ENCODE measurements around the gene ANXA11.
A peak's percentile ranks its signal among the peaks of the same experiment; 100 is the strongest.

ANXA11 gene

DNA sequence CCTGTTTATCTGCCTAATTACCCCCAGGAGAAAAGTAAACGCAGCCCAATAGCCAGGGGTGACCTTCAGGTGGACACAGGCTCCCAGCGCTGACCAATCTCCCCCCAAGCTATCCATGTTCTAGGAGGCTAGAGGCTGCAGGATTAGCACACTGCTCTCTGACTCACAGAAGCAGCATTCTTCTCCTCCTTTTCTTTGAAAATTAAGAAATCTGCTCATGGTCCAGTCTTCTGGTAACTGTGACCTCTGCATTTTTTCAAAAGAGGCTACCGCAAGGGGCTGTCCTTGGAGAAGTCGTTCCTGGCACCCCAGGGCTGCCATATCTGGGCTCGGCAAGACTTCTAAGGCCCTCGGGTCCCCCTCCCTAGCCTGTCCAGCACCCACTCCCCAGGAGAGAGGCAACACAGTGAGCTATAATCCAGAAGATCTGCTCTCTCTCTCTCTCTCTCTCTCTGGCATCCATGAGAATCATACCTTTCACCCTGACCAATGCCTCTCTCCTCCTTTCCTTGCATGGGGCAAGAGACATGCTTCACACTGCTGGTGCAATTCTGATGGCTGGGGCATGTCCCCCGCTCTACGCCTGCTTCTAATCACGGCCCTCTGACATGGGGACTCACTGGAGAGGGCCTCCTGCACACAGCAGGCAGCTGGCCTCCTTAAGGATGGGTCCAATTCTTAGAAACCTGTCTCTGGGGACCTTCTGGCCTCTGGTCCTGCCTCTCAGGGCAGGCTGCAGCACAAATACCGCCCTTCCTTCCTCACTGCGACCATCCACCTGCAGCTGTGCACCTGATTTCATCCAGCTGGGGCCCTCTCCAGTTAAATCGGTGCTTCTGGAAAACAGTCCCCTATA lies 27.3 kb downstream of the ANXA11 start:
- Mint-ChIP-seq H3K9me3 (no peaks in the 10 kb centered on the region), H3K36me3 (ENCODE audit: insufficient read depth) (peaks cover 26% of the 10 kb centered on the region), H3K27me3 (no peaks in the 10 kb centered on the region), H3K27ac (ENCODE audit: low read depth) (peak overlapping the region; percentile 80), H3K4me3 (no peak overlapping the region), H3K4me1 (peaks cover 59% of the 10 kb centered on the region)
- ATAC-seq (replicated peaks; ENCODE audit: extremely low read depth, poor library complexity, severe bottlenecking), result no peak
- no peak for DNase-seq (ENCODE audit: low spot score in 2 of 2)

DNA sequence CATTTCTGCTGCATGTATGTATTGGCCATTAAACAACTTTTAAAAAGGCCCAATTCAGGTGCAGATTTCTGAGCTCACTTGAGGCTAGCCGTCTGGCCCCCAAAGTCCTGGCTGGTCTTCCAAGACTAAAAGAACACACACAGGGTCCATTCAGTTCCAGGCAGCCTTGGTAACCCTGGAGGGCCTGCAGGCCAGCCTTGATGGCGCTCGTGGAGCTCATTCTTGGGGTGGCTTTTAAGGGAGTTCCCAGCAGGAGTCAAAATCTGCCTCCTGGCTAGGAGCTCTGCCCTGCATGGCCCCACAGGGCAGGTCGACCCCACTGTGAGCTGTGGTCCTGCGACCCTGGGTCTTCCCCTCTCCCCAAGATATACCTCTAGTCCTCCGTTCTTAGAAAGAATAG lies 28.8 kb downstream of the ANXA11 start:
- Mint-ChIP-seq H3K27ac (ENCODE audit: low read depth) (peak overlapping the region; percentile 80), H3K27me3 (no peaks in the 10 kb centered on the region), H3K9me3 (no peaks in the 10 kb centered on the region), H3K4me3 (no peak overlapping the region), H3K4me1 (peaks cover 46% of the 10 kb centered on the region), H3K36me3 (ENCODE audit: insufficient read depth) (peaks cover 25% of the 10 kb centered on the region)
- DNase-seq (ENCODE audit: low spot score in 2 of 2) (no peak), ATAC-seq (replicated peaks; ENCODE audit: extremely low read depth, poor library complexity, severe bottlenecking) (no peak)

- Mint-ChIP-seq H3K27ac (ENCODE audit: low read depth) (no peak overlapping the region), H3K27me3 (no peaks in the 10 kb centered on the region), H3K4me1 (peaks cover 48% of the 10 kb centered on the region), H3K4me3 (no peak overlapping the region), H3K9me3 (no peaks in the 10 kb centered on the region), H3K36me3 (ENCODE audit: insufficient read depth) (peaks cover 27% of the 10 kb centered on the region)
- DNase-seq (ENCODE audit: low spot score in 2 of 2) (no peak), ATAC-seq (replicated peaks; ENCODE audit: extremely low read depth, poor library complexity, severe bottlenecking) (no peak)
Measured at GRCh38 chr10:80174641-80175395, 30.5 kb downstream of the ANXA11 start.

DNA sequence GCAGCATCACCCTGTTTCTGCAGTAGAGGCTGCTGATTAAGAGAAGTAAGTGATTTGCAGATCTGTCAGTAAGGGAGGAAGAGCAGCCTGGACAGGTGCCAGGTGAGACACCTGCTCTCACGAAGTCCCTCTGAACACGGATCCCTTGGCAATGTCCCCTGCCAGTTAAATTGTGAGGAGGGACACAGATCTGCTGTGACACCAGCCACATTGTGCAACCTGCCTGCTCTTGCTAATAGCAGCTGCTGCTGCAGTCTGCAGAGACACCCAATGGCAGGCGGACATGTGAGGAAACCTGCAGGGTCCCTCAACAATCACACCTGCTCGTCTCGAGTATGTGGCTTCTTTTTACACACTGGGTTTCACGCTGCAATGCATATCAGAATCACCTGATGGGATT lies 31.9 kb downstream of the ANXA11 start:
- Mint-ChIP-seq H3K4me1 (peaks cover 38% of the 10 kb centered on the region), H3K4me3 (no peak overlapping the region), H3K27ac (ENCODE audit: low read depth) (no peak overlapping the region), H3K9me3 (no peaks in the 10 kb centered on the region), H3K36me3 (ENCODE audit: insufficient read depth) (peaks cover 26% of the 10 kb centered on the region), H3K27me3 (no peaks in the 10 kb centered on the region)
- DNase-seq (ENCODE audit: low spot score in 2 of 2) (no peak), ATAC-seq (replicated peaks; ENCODE audit: extremely low read depth, poor library complexity, severe bottlenecking) (no peak)

DNA sequence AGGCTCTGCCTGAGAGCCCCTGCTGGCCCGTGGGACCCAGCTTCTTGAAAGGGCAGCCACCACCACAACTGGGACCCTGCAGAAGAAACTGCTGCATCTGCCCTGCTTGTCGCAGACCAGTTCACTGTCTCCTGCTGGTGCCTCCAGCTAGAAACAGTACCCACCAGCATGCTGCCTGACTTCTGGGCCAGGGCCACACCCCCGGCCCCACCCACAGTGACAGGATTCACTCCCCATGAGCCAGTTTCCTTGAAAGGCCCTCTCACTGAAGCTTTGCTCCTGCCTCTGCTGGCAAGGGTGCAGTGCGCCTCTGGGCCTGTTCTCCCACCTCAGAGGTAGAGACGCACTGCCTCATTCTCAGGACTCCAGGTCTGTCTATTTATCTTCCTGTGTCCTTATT lies 32.4 kb downstream of the ANXA11 start:
- DNase-seq (ENCODE audit: low spot score in 2 of 2) (no peak), ATAC-seq (replicated peaks; ENCODE audit: extremely low read depth, poor library complexity, severe bottlenecking) (no peak)
- H3K27ac Mint-ChIP-seq (ENCODE audit: low read depth), result no peak overlapping the region
- H3K36me3 Mint-ChIP-seq (ENCODE audit: insufficient read depth), result peaks cover 28% of the 10 kb centered on the region
- H3K4me3 Mint-ChIP-seq, result no peak overlapping the region
- no peaks in the 10 kb centered on the region for H3K27me3 Mint-ChIP-seq
- no peaks in the 10 kb centered on the region for H3K9me3 Mint-ChIP-seq
- H3K4me1 Mint-ChIP-seq, result peaks cover 32% of the 10 kb centered on the region

DNA sequence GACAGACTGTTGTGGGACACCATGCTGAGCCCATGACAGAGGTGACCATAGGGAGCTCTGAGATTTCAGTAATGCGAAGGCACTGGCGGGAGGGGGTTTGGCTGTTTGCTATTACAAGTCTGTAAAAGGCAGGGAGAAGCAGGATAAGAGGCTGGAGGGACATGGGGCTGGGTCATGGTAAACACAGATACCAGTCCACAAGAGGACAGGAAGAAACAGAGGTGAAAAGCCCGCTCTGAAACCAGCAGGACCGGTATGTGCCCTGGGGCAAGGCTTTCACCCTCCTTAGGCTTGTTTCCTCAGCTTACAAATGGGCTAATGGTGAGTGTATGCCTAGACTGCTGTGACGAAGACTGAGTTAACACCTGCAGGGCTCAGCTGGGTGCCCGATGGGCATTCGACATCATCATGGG lies 34.1 kb downstream of the ANXA11 start:
- ATAC-seq (replicated peaks; ENCODE audit: extremely low read depth, poor library complexity, severe bottlenecking) (no peak), DNase-seq (ENCODE audit: low spot score in 2 of 2) (no peak)
- H3K27ac Mint-ChIP-seq (ENCODE audit: low read depth), result peak overlapping the region; percentile 89
- H3K9me3 Mint-ChIP-seq, result no peaks in the 10 kb centered on the region
- peaks cover 29% of the 10 kb centered on the region for H3K36me3 Mint-ChIP-seq (ENCODE audit: insufficient read depth)
- H3K4me1 Mint-ChIP-seq, result peaks cover 16% of the 10 kb centered on the region
- H3K27me3 Mint-ChIP-seq, result no peaks in the 10 kb centered on the region
- no peak overlapping the region for H3K4me3 Mint-ChIP-seq

GRCh38 chr10:80170641-80171040 lies 34.7 kb downstream of the ANXA11 start:
- Mint-ChIP-seq H3K27me3 (no peaks in the 10 kb centered on the region), H3K36me3 (ENCODE audit: insufficient read depth) (peaks cover 35% of the 10 kb centered on the region), H3K27ac (ENCODE audit: low read depth) (peak overlapping the region; percentile 89), H3K4me1 (peaks cover 19% of the 10 kb centered on the region), H3K9me3 (no peaks in the 10 kb centered on the region), H3K4me3 (no peak overlapping the region)
- ATAC-seq (replicated peaks; ENCODE audit: extremely low read depth, poor library complexity, severe bottlenecking) (no peak), DNase-seq (ENCODE audit: low spot score in 2 of 2) (no peak)

DNA sequence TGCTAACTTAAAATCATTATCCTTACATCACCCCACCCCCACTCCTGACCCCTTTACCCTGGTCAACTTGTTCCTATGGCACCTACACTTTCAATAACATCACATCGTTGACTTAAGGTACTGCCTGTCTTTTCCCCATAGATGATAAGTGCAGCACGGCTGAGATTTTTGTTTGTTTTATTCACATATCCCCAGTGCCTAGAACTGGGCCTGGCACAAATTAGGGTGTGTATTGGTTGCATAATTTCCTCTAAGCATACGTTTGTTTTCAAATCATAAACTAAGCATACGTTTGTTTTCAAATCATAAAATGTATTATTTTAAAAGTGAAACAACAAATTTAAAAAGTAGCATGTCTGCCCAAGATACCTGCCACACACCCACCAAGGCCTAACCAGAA lies 35.3 kb downstream of the ANXA11 start:
- ATAC-seq (replicated peaks; ENCODE audit: extremely low read depth, poor library complexity, severe bottlenecking) (no peak), DNase-seq (ENCODE audit: low spot score in 2 of 2) (no peak)
- Mint-ChIP-seq H3K36me3 (ENCODE audit: insufficient read depth) (peaks cover 40% of the 10 kb centered on the region), H3K4me3 (no peak overlapping the region), H3K4me1 (peaks cover 20% of the 10 kb centered on the region), H3K27me3 (no peaks in the 10 kb centered on the region), H3K27ac (ENCODE audit: low read depth) (peak overlapping the region; percentile 89), H3K9me3 (no peaks in the 10 kb centered on the region)

DNA sequence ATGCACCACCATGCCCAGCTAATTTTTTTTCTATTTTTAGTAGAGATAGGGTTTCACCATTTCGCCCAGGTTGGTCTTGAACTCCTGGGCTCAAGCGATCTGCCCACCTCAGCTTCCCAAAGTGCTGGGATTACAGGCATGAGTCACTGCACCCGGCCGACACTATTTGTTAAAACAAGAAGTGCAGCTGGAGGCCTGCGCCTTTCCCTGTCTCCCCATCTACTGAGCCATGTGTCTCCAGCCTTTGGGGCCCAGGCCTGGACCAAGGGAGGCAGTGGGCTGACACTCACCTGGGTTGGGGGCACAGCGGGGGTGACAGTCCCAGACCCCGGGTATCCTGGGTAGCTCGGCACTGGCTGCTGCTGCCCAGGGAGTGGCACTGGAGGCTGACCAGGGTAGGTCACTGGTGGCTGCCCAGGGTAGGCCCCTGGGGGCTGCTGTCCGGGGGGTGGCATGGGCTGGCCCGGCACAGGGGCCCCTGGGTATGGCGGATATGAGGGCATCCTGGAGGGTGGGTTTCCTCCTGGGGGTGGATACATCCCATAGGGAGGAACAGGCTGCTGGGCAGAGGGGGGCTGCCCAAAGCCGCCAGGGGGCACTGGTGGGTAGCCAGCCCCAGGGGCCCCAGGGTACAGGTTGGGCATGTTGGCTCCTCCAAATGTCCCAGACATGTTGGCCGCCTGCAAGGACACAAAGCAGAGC lies 36.5 kb downstream of the ANXA11 start:
- Mint-ChIP-seq H3K4me1 (peaks cover 20% of the 10 kb centered on the region), H3K9me3 (no peaks in the 10 kb centered on the region), H3K36me3 (ENCODE audit: insufficient read depth) (peaks cover 42% of the 10 kb centered on the region), H3K4me3 (no peak overlapping the region), H3K27ac (ENCODE audit: low read depth) (peak overlapping the region; percentile 55), H3K27me3 (no peaks in the 10 kb centered on the region)
- ATAC-seq (replicated peaks; ENCODE audit: extremely low read depth, poor library complexity, severe bottlenecking) (no peak), DNase-seq (ENCODE audit: low spot score in 2 of 2) (peak in 1 of 2 donors; percentile 21)

DNA sequence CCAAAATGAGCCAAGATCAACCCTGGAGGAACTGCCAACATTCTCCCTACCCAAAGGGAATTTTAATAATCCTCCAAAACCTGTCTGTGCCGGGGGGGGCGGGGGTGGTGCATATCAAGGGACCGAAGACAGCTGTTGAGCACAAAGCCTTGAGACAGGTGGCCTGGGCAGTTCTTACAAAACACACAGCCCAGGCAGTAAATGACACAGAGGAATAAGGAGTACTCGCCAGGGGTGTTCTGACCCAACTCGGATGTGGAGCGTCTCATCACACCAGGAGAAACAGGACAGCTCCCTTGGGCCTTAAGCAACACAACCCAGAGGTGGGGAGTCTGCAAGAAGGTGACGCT lies 37.2 kb downstream of the ANXA11 start:
- ATAC-seq (replicated peaks; ENCODE audit: extremely low read depth, poor library complexity, severe bottlenecking), result no peak
- Mint-ChIP-seq H3K27ac (ENCODE audit: low read depth) (peak overlapping the region; percentile 55), H3K4me3 (no peak overlapping the region), H3K36me3 (ENCODE audit: insufficient read depth) (peaks cover 44% of the 10 kb centered on the region), H3K27me3 (no peaks in the 10 kb centered on the region), H3K4me1 (peaks cover 20% of the 10 kb centered on the region), H3K9me3 (no peaks in the 10 kb centered on the region)
- no peak for DNase-seq (ENCODE audit: low spot score in 2 of 2)

GRCh38 chr10:80167471-80168161 lies 37.7 kb downstream of the ANXA11 start:
- Mint-ChIP-seq H3K4me1 (peaks cover 20% of the 10 kb centered on the region), H3K4me3 (no peak overlapping the region), H3K9me3 (no peaks in the 10 kb centered on the region), H3K27ac (ENCODE audit: low read depth) (no peak overlapping the region), H3K36me3 (ENCODE audit: insufficient read depth) (peaks cover 47% of the 10 kb centered on the region), H3K27me3 (no peaks in the 10 kb centered on the region)
- DNase-seq (ENCODE audit: low spot score in 2 of 2) (no peak), ATAC-seq (replicated peaks; ENCODE audit: extremely low read depth, poor library complexity, severe bottlenecking) (no peak)

Measured in central memory CD8-positive, alpha-beta T cell (primary cell).